ENCODE measurements around the gene KHDC1.
"Not testable (repeated sequence)": the region's sequence is repeated elsewhere in the genome, so short reads cannot be mapped to it uniquely, and the experiment has no call there.

KHDC1 gene

GRCh38 chr6:73252703-73253102 is 10.3 kb downstream of the KHDC1 start:
- H3K4me3 ChIP-seq (ENCODE audit: low read depth, low read length) = no peak overlapping the region

- no peak overlapping the region for H3K4me3 ChIP-seq (ENCODE audit: low read depth, low read length)
Measured at GRCh38 chr6:73250016-73250415, 13.0 kb downstream of the KHDC1 start.

GRCh38 chr6:73248192-73248903 is 14.6 kb downstream of the KHDC1 start:
- no peak overlapping the region for H3K4me3 ChIP-seq (ENCODE audit: low read depth, low read length)

- no peak overlapping the region for H3K4me3 ChIP-seq (ENCODE audit: low read depth, low read length)
Measured at GRCh38 chr6:73242001-73242400, 21.0 kb downstream of the KHDC1 start.

- no peak overlapping the region for H3K4me3 ChIP-seq (ENCODE audit: low read depth, low read length)
Measured at GRCh38 chr6:73240730-73241129, 22.3 kb downstream of the KHDC1 start.

GRCh38 chr6:73236144-73236750 is 26.7 kb downstream of the KHDC1 start:
- no peak overlapping the region for H3K4me3 ChIP-seq (ENCODE audit: low read depth, low read length)

GRCh38 chr6:73234733-73235132 is 28.3 kb downstream of the KHDC1 start:
- H3K4me3 ChIP-seq (ENCODE audit: low read depth, low read length) = no peak overlapping the region

- H3K4me3 ChIP-seq (ENCODE audit: low read depth, low read length) = not testable (repeated sequence)
Measured at GRCh38 chr6:73233971-73234370, 29.0 kb downstream of the KHDC1 start.

GRCh38 chr6:73233048-73233447 is 29.9 kb downstream of the KHDC1 start:
- no peak overlapping the region for H3K4me3 ChIP-seq (ENCODE audit: low read depth, low read length)

GRCh38 chr6:73231986-73232391 is 31.0 kb downstream of the KHDC1 start:
- H3K4me3 ChIP-seq (ENCODE audit: low read depth, low read length) = no peak overlapping the region

- no peak overlapping the region for H3K4me3 ChIP-seq (ENCODE audit: low read depth, low read length)
Measured at GRCh38 chr6:73227606-73228255, 35.3 kb downstream of the KHDC1 start.

GRCh38 chr6:73225396-73225795 is 37.6 kb downstream of the KHDC1 start, which contains the start of gene KHDC1L:
Gene KHDC1L (minus strand): TSS chr6:73225496. CDS start chr6:73225408, 88 bp downstream.
- no peak within 1 kb of the TSS for H3K4me3 ChIP-seq (ENCODE audit: low read depth, low read length)

- no peak overlapping the region for H3K4me3 ChIP-seq (ENCODE audit: low read depth, low read length)
Measured at GRCh38 chr6:73216859-73217258, 46.1 kb downstream of the KHDC1 start.

GRCh38 chr6:73209117-73209516 is 53.9 kb downstream of the KHDC1 start:
- H3K4me3 ChIP-seq (ENCODE audit: low read depth, low read length) = no peak overlapping the region

GRCh38 chr6:73207221-73207837 is 55.7 kb downstream of the KHDC1 start:
- H3K4me3 ChIP-seq (ENCODE audit: low read depth, low read length) = no peak overlapping the region

GRCh38 chr6:73204252-73204651 is 58.7 kb downstream of the KHDC1 start:
- H3K4me3 ChIP-seq (ENCODE audit: low read depth, low read length) = no peak overlapping the region

GRCh38 chr6:73203098-73203497 is 59.9 kb downstream of the KHDC1 start:
- H3K4me3 ChIP-seq (ENCODE audit: low read depth, low read length) = no peak overlapping the region

GRCh38 chr6:73200735-73201134 is 62.3 kb downstream of the KHDC1 start:
- H3K4me3 ChIP-seq (ENCODE audit: low read depth, low read length) = no peak overlapping the region

GRCh38 chr6:73200247-73200646 is 62.7 kb downstream of the KHDC1 start:
- H3K4me3 ChIP-seq (ENCODE audit: low read depth, low read length) = no peak overlapping the region

GRCh38 chr6:73194744-73195143 is 68.3 kb downstream of the KHDC1 start:
- no peak overlapping the region for H3K4me3 ChIP-seq (ENCODE audit: low read depth, low read length)

GRCh38 chr6:73193302-73193701 is 69.7 kb downstream of the KHDC1 start:
- H3K4me3 ChIP-seq (ENCODE audit: low read depth, low read length) = not testable (repeated sequence)
